ENCODE results near the gene PARP4. TPM values are rescaled to one million over a fixed set of nuclear protein-coding genes. Genes with fewer than 3 reads are reported as not detected.
"Not testable (repeated sequence)": the region's sequence is repeated elsewhere in the genome, so short reads cannot be mapped to it uniquely, and the experiment has no call there.

PARP4 gene
- total and polyA plus RNA-seq, 2 donors (not counting 1 experiment from before 2014, with no cell fraction given), result 22.2 to 88.8 TPM

DNA sequence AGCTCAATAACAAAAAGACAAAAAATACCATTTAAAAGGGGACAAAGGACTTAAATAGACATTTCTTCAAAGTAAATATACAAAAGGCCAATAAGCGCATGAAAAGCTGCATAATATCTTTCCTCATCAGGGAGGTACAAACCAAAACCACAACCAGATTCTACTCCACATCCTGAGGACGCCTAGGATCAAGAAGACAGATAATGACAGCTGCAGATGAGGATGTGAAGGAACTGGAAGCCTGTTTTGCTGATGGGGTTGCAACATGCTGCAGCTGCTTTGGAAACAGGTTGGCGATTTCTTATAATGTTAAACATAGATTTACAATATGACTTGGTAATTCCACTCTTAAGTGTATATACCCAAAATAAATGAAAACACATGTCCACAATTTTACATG, 132.4 kb downstream of the PARP4 start:
- DNase-seq, result not testable (repeated sequence)

GRCh38 chr13:24371273-24371672, 141.3 kb downstream of the PARP4 start:
- H3K4me3 Mint-ChIP-seq; H2AFZ ChIP-seq (ENCODE audit: insufficient read depth, low read depth, low read length, poor library complexity, severe bottlenecking); H3K9me3 Mint-ChIP-seq (ENCODE audit: insufficient read depth); CTCF ChIA-PET; H3K4me2 ChIP-seq (replicated peaks; ENCODE audit: low read depth, low read length, poor library complexity, severe bottlenecking); H3K9me3 ChIP-seq (ENCODE audit: control extremely low read depth in 1 of 3, control insufficient read depth in 2 of 3, insufficient read depth in 1 of 3, low read length in 2 of 3); H3K27ac ChIP-seq (ENCODE audit: low read length in 2 of 2); H3K36me3 ChIP-seq (replicated peaks in 1 of 2; ENCODE audit: control extremely low read depth in 1 of 2, control insufficient read depth in 1 of 2, extremely low read depth in 1 of 2, insufficient read depth in 2 of 2, low read length in 1 of 2); H4K20me1 ChIP-seq (ENCODE audit: control insufficient read depth, insufficient read depth, low read length, poor library complexity, severe bottlenecking); H3K27me3 ChIP-seq (replicated peaks in 1 of 4; ENCODE audit: control extremely low read depth in 1 of 4, control insufficient read depth in 3 of 4, insufficient read depth in 4 of 4, low read length in 3 of 4); H3K27ac Mint-ChIP-seq; H3K79me2 ChIP-seq (ENCODE audit: control insufficient read depth, insufficient read depth, low read length); H3K9ac ChIP-seq (ENCODE audit: low read length); intact Hi-C loops (cut with micrococcal nuclease); DNase-seq; POLR2A ChIA-PET; H3K4me3 ChIP-seq (ENCODE audit: control extremely low read depth in 1 of 5, extremely low read depth in 1 of 5, insufficient read depth in 1 of 5, low read depth in 2 of 5, low read length in 4 of 5); H3K4me1 ChIP-seq (ENCODE audit: control insufficient read depth in 2 of 2, insufficient read depth in 2 of 2, low read length in 2 of 2); H3K4me1 Mint-ChIP-seq; ATAC-seq (ENCODE audit: low read depth): not testable (repeated sequence)
- peaks cover 23% of the 10 kb centered on the region for H3K27me3 Mint-ChIP-seq
- WGBS (ENCODE audit: insufficient coverage), result 82% methylated on average over 5 of the region's 9 CpGs

More for the DNA sequence above, 132.4 kb downstream of the PARP4 start:
- CTCF ChIA-PET; H3K27ac Mint-ChIP-seq; H3K27me3 Mint-ChIP-seq; H3K36me3 ChIP-seq (replicated peaks in 1 of 2; ENCODE audit: control extremely low read depth in 1 of 2, control insufficient read depth in 1 of 2, extremely low read depth in 1 of 2, insufficient read depth in 2 of 2, low read length in 1 of 2); H3K4me3 Mint-ChIP-seq; H4K20me1 ChIP-seq (ENCODE audit: control insufficient read depth, insufficient read depth, low read length, poor library complexity, severe bottlenecking); H3K9me3 ChIP-seq (ENCODE audit: control extremely low read depth in 1 of 3, control insufficient read depth in 2 of 3, insufficient read depth in 1 of 3, low read length in 2 of 3); H2AFZ ChIP-seq (ENCODE audit: insufficient read depth, low read depth, low read length, poor library complexity, severe bottlenecking); H3K27me3 ChIP-seq (replicated peaks in 1 of 4; ENCODE audit: control extremely low read depth in 1 of 4, control insufficient read depth in 3 of 4, insufficient read depth in 4 of 4, low read length in 3 of 4); H3K9me3 Mint-ChIP-seq (ENCODE audit: insufficient read depth); POLR2A ChIA-PET; H3K4me1 Mint-ChIP-seq; H3K27ac ChIP-seq (ENCODE audit: low read length in 2 of 2); H3K4me1 ChIP-seq (ENCODE audit: control insufficient read depth in 2 of 2, insufficient read depth in 2 of 2, low read length in 2 of 2); H3K4me3 ChIP-seq (ENCODE audit: control extremely low read depth in 1 of 5, extremely low read depth in 1 of 5, insufficient read depth in 1 of 5, low read depth in 2 of 5, low read length in 4 of 5); H3K4me2 ChIP-seq (replicated peaks; ENCODE audit: low read depth, low read length, poor library complexity, severe bottlenecking); H3K9ac ChIP-seq (ENCODE audit: low read length); ATAC-seq (ENCODE audit: low read depth); H3K79me2 ChIP-seq (ENCODE audit: control insufficient read depth, insufficient read depth, low read length): not testable (repeated sequence)
- intact Hi-C loops (cut with micrococcal nuclease), result loop anchor here (5.0 kb wide), 1 partner anchor 48 kb away; no protein-coding TSS in a partner anchor
- no CpG with 5 or more reads among the region's 3 CpGs for WGBS (ENCODE audit: insufficient coverage)

Other genes with a start within 250 kb of the PARP4 start
- not detected in 2 replicates for gene C1QTNF9, start 203.2 kb downstream of the PARP4 start, total RNA-seq
- gene C1QTNF9, start 203.2 kb downstream of the PARP4 start, polyA plus RNA-seq, result not detected in 2 replicates
- gene ATP12A, start 167.6 kb upstream of the PARP4 start, total RNA-seq, result not detected in 2 replicates
- not detected in 2 replicates for gene ATP12A, start 167.6 kb upstream of the PARP4 start, polyA plus RNA-seq